Activated CD8-positive, alpha-beta T cell treated with anti-CD3 and anti-CD28 coated beads, Interleukin-2, amount 10 ng/mL, durations not matched to agents 7 days and 5 days (primary cell): ENCODE results near the gene SOX15. TPM values are rescaled to one million over a fixed set of nuclear protein-coding genes. Genes with fewer than 3 reads are reported as not detected.

Experiments used
- ATAC-seq: fragments of 150-1000 bp; cut with Tn5 transposase; one replicate; pipeline ENCODE4 v1.10.0; 2021; ENCODE audit warnings: moderate library complexity
- CTCF ChIA-PET: fragments of 350-600 bp; sonication (Branson Sonifier 250); formaldehyde crosslinking; loops from one replicate; lab custom pipeline; 2021; ENCODE audit warnings: antibody characterized with exemption; lab: Charles Lee
- POLR2A ChIA-PET: fragments of 350-600 bp; sonication (Branson Sonifier 250); formaldehyde crosslinking; loops from one replicate; lab custom pipeline; 2021; ENCODE audit warnings: antibody characterized with exemption; lab: Charles Lee
- DNase-seq: peaks from one replicate; pipeline ENCODE4 v3.0.0-alpha.2; 2020
- H3K27ac Mint-ChIP-seq: one replicate; pipeline ENCODE4 v1.8.0; 2021; ENCODE audit warnings: mild to moderate bottlenecking, mixed read lengths
- H3K27me3 Mint-ChIP-seq: one replicate; pipeline ENCODE4 v1.8.0; 2021; ENCODE audit warnings: low read depth, mixed read lengths
- H3K36me3 Mint-ChIP-seq: one replicate; pipeline ENCODE4 v1.8.0; 2021; ENCODE audit warnings: low read depth, mixed read lengths
- H3K4me1 Mint-ChIP-seq: one replicate; pipeline ENCODE4 v1.8.0; 2021; ENCODE audit warnings: low read depth, mixed read lengths
- H3K4me3 Mint-ChIP-seq: one replicate; pipeline ENCODE4 v1.8.0; 2021; ENCODE audit warnings: mild to moderate bottlenecking, mixed read lengths
- H3K9me3 Mint-ChIP-seq: one replicate; pipeline ENCODE4 v1.8.0; 2022; ENCODE audit warnings: mixed read lengths; ENCODE audit not compliant: insufficient read depth
- total RNA-seq, 2 experiments: library from RNA; stranded (reverse); gene quantifications; one replicate each; pipeline ENCODE4 v1.2.3, GENCODE V29; 2021

The SOX15 gene
- total RNA-seq, 2 experiments from 2014 or later, result 0.29 to 0.34 TPM

GRCh38 chr17:7586673-7587419, 3.0 kb downstream of the SOX15 start:
- Mint-ChIP-seq H3K9me3 (no peaks in the 10 kb centered on the region), H3K4me3 (no peak overlapping the region), H3K27me3 (no peaks in the 10 kb centered on the region), H3K4me1 (peaks cover 37% of the 10 kb centered on the region), H3K36me3 (peaks cover 43% of the 10 kb centered on the region), H3K27ac (no peak overlapping the region)
- ChIA-PET POLR2A (interaction anchor here (0.6 to 4.1 kb wide), 3 partner anchors 41 to 503 kb away, joined by 3 to 82 read pairs (median 3); partner anchors contain the start of genes SAT2, TP53 and WRAP53), CTCF (interaction anchor here (1.0 to 5.3 kb wide), 7 partner anchors 8 to 232 kb away, joined by 3 to 45 read pairs (median 4); partner anchors contain the start of genes SENP3, TMEM95, TP53 and WRAP53)
- DNase-seq (no peak), ATAC-seq (no peak)

GRCh38 chr17:7583253-7584109, 6.4 kb downstream of the SOX15 start, which contains the start of gene MPDU1:
Gene MPDU1, plus strand, starts transcription at chr17:7583852. Its CDS starts 11 bp downstream, at chr17:7583863.
- H3K36me3 Mint-ChIP-seq, result peaks cover 58% of the 10 kb centered on the region
- POLR2A ChIA-PET, result interaction anchor here (0.6 to 6.8 kb wide), 25 partner anchors 11 to 994 kb away, joined by 3 to 105 read pairs (median 4); partner anchors contain the start of genes POLR2A, RANGRF, SAT2 and SENP3

GRCh38 chr17:7582396-7583252, 7.3 kb downstream of the SOX15 start:
- ATAC-seq (no peak), DNase-seq (no peak)
- Mint-ChIP-seq H3K9me3 (no peaks in the 10 kb centered on the region), H3K36me3 (peaks cover 59% of the 10 kb centered on the region), H3K27me3 (no peaks in the 10 kb centered on the region), H3K4me1 (peaks cover 77% of the 10 kb centered on the region), H3K4me3 (peak overlapping the region; percentile 98), H3K27ac (peak overlapping the region; percentile 100)
- CTCF ChIA-PET, result interaction anchor here (0.7 to 5.3 kb wide), 7 partner anchors 11 to 227 kb away, joined by 3 to 45 read pairs (median 3); partner anchors contain the start of genes FXR2, TNFSF13, TP53 and WRAP53
- POLR2A ChIA-PET, result interaction anchor here (0.8 to 6.8 kb wide), 10 partner anchors 10 to 344 kb away, joined by 3 to 105 read pairs (median 5); partner anchors contain the start of genes SAT2, SENP3, TP53 and WRAP53

More at GRCh38 chr17:7583253-7584109, 6.4 kb downstream of the SOX15 start, which contains the start of gene MPDU1:
- Mint-ChIP-seq H3K4me3 (peak within 1 kb of the TSS; percentile 98), H3K4me1 (peaks cover 69% of the 10 kb centered on the region), H3K27me3 (no peaks in the 10 kb centered on the region), H3K9me3 (no peaks in the 10 kb centered on the region), H3K27ac (peak within 1 kb of the TSS; percentile 100)
- DNase-seq (peak; percentile 97), ATAC-seq (peak; percentile 82)
- CTCF ChIA-PET, result interaction anchor here (0.6 to 5.3 kb wide), 13 partner anchors 9 to 228 kb away, joined by 3 to 45 read pairs (median 4); partner anchors contain the start of genes FXR2, SENP3, TMEM102 and TNFSF13

GRCh38 chr17:7580604-7581575, 9.0 kb downstream of the SOX15 start:
- CTCF ChIA-PET, result interaction anchor here (0.6 to 2.6 kb wide), 8 partner anchors 9 to 225 kb away, joined by 3 to 14 read pairs (median 3); partner anchors contain the start of genes SENP3, SOX15 and WRAP53
- peak overlapping the region; percentile 2 for H3K4me3 Mint-ChIP-seq
- peaks cover 87% of the 10 kb centered on the region for H3K4me1 Mint-ChIP-seq
- DNase-seq (no peak), ATAC-seq (no peak)
- peak overlapping the region; percentile 87 for H3K27ac Mint-ChIP-seq
- no peaks in the 10 kb centered on the region for H3K9me3 Mint-ChIP-seq
- POLR2A ChIA-PET, result interaction anchor here (0.6 to 6.8 kb wide), 7 partner anchors 8 to 276 kb away, joined by 3 to 105 read pairs (median 8); partner anchors contain the start of genes NAA38, POLR2A, SOX15 and TP53
- peaks cover 70% of the 10 kb centered on the region for H3K36me3 Mint-ChIP-seq
- no peaks in the 10 kb centered on the region for H3K27me3 Mint-ChIP-seq

- ChIA-PET CTCF (interaction anchor here (0.6 to 2.6 kb wide), 8 partner anchors 9 to 224 kb away, joined by 3 to 14 read pairs (median 4); partner anchors contain the start of genes SENP3, SOX15 and WRAP53), POLR2A (interaction anchor here (0.6 to 6.8 kb wide), 8 partner anchors 7 to 277 kb away, joined by 3 to 105 read pairs (median 6); partner anchors contain the start of genes NAA38, POLR2A, SENP3 and SOX15)
- Mint-ChIP-seq H3K4me1 (peaks cover 89% of the 10 kb centered on the region), H3K27me3 (no peaks in the 10 kb centered on the region), H3K36me3 (peaks cover 74% of the 10 kb centered on the region), H3K4me3 (peak overlapping the region; percentile 55), H3K27ac (peak overlapping the region; percentile 87), H3K9me3 (no peaks in the 10 kb centered on the region)
- peak; percentile 52 for DNase-seq
- peak; percentile 0 for ATAC-seq
Observed at GRCh38 chr17:7579834-7580603, 9.9 kb downstream of the SOX15 start.

- peak within 1 kb of the TSS; percentile 55 for H3K4me3 Mint-ChIP-seq
- ATAC-seq (peak; percentile 34), DNase-seq (peak; percentile 77)
- peak within 1 kb of the TSS; percentile 87 for H3K27ac Mint-ChIP-seq
- peaks cover 91% of the 10 kb centered on the region for H3K4me1 Mint-ChIP-seq
- H3K27me3 Mint-ChIP-seq, result no peaks in the 10 kb centered on the region
- peaks cover 77% of the 10 kb centered on the region for H3K36me3 Mint-ChIP-seq
- H3K9me3 Mint-ChIP-seq, result no peaks in the 10 kb centered on the region
- ChIA-PET CTCF (interaction anchor here (1.0 to 2.6 kb wide), 3 partner anchors 10 to 109 kb away, joined by 5 to 14 read pairs (median 13); partner anchors contain the start of genes SENP3, SOX15 and WRAP53), POLR2A (interaction anchor here (1.0 to 6.8 kb wide), 6 partner anchors 7 to 278 kb away, joined by 3 to 105 read pairs (median 9); partner anchors contain the start of genes NAA38, POLR2A, SENP3 and SOX15)
Observed at GRCh38 chr17:7579001-7579833, 10.7 kb downstream of the SOX15 start, which contains the start of gene CD68. Gene CD68, plus strand, starts transcription at chr17:7579638. Its CDS starts 40 bp downstream, at chr17:7579678.

- no peaks in the 10 kb centered on the region for H3K27me3 Mint-ChIP-seq
- no peak for DNase-seq
- H3K27ac Mint-ChIP-seq, result peak overlapping the region; percentile 100
- no peak for ATAC-seq
- POLR2A ChIA-PET, result interaction anchor here (5.4 kb wide), 1 partner anchor 110 kb away, joined by 50 read pairs; the partner anchor contains the start of genes TP53 and WRAP53
- H3K4me3 Mint-ChIP-seq, result peak overlapping the region; percentile 50
- peaks cover 91% of the 10 kb centered on the region for H3K36me3 Mint-ChIP-seq
- H3K9me3 Mint-ChIP-seq, result no peaks in the 10 kb centered on the region
- H3K4me1 Mint-ChIP-seq, result peaks cover 88% of the 10 kb centered on the region
- CTCF ChIA-PET, result interaction anchor here (0.9 to 4.1 kb wide), 2 partner anchors 12 to 110 kb away, joined by 4 to 23 read pairs; partner anchors contain the start of genes SOX15, TP53 and WRAP53
Observed at GRCh38 chr17:7577327-7578199, 12.3 kb downstream of the SOX15 start.
